ENCODE data around the gene LSAMP.

LSAMP gene

GRCh38 chr3:115928376-115928775 is 516.9 kb downstream of the LSAMP start:
- H3K4me3 ChIP-seq (ENCODE audit: low read depth, low read length) = no peak overlapping the region
- no peak for TF ChIP-seq CTCF (IDR thresholded peaks at IDR 0.05; ENCODE audit: insufficient read depth, low read depth, low read length, missing control alignments)
- no peak for DNase-seq (ENCODE audit: low read depth)

- H3K4me3 ChIP-seq (ENCODE audit: low read depth, low read length) = no peak overlapping the region
- no peak for DNase-seq (ENCODE audit: low read depth)
These were observed 518.1 kb downstream of the LSAMP start for GRCh38 chr3:115927197-115927596.

GRCh38 chr3:115922681-115923347 is 522.5 kb downstream of the LSAMP start:
- peak; percentile 26 for TF ChIP-seq CTCF (IDR thresholded peaks at IDR 0.05; ENCODE audit: insufficient read depth, low read depth, low read length, missing control alignments)
- DNase-seq (ENCODE audit: low read depth) = peak; percentile 18
- no peak overlapping the region for H3K4me3 ChIP-seq (ENCODE audit: low read depth, low read length)

More at GRCh38 chr3:115927197-115927596, 518.1 kb downstream of the LSAMP start:
- TF ChIP-seq CTCF (IDR thresholded peaks at IDR 0.05; ENCODE audit: insufficient read depth, low read depth, low read length, missing control alignments) = no peak

- no peak for DNase-seq (ENCODE audit: low read depth)
- no peak overlapping the region for H3K4me3 ChIP-seq (ENCODE audit: low read depth, low read length)
- TF ChIP-seq CTCF (IDR thresholded peaks at IDR 0.05; ENCODE audit: insufficient read depth, low read depth, low read length, missing control alignments) = no peak
These were observed 523.6 kb downstream of the LSAMP start for GRCh38 chr3:115921711-115922110.

GRCh38 chr3:115918900-115919299 is 526.4 kb downstream of the LSAMP start:
- DNase-seq (ENCODE audit: low read depth) = no peak
- H3K4me3 ChIP-seq (ENCODE audit: low read depth, low read length) = no peak overlapping the region
- TF ChIP-seq CTCF (IDR thresholded peaks at IDR 0.05; ENCODE audit: insufficient read depth, low read depth, low read length, missing control alignments) = no peak

- no peak for TF ChIP-seq CTCF (IDR thresholded peaks at IDR 0.05; ENCODE audit: insufficient read depth, low read depth, low read length, missing control alignments)
- no peak overlapping the region for H3K4me3 ChIP-seq (ENCODE audit: low read depth, low read length)
- DNase-seq (ENCODE audit: low read depth) = no peak
These were observed 528.4 kb downstream of the LSAMP start for GRCh38 chr3:115916866-115917265.

- H3K4me3 ChIP-seq (ENCODE audit: low read depth, low read length) = no peak overlapping the region
- TF ChIP-seq CTCF (IDR thresholded peaks at IDR 0.05; ENCODE audit: insufficient read depth, low read depth, low read length, missing control alignments) = no peak
- DNase-seq (ENCODE audit: low read depth) = no peak
These were observed 530.2 kb downstream of the LSAMP start for GRCh38 chr3:115915061-115915460.
